Vagina (tissue), 2 donors: ENCODE data around the gene XAF1.

Experiments used
- CTCF ChIP-seq, 3 experiments: fragments of 450-650 bp in 2 of 3; fragments of 200-600 bp in 1 of 3; sonication (generic) in 1 of 3; IDR thresholded peaks; one replicate each; pipeline ENCODE4 v1.5.1; 2017 to 2019; ENCODE audit warnings: antibody characterized with exemption in 3 of 3, mild to moderate bottlenecking in 2 of 3, moderate library complexity in 2 of 3
- POLR2A ChIP-seq, 2 donors: fragments of 450-650 bp; IDR thresholded peaks; one replicate each; pipeline ENCODE4 v1.6.1; 2017; ENCODE audit warnings: antibody characterized with exemption in 2 of 2, mild to moderate bottlenecking in 2 of 2, moderate library complexity in 2 of 2
- POLR2AphosphoS5 ChIP-seq, 2 donors: sonication (generic); formaldehyde crosslinking; IDR thresholded peaks; one replicate each; pipeline ENCODE4 v1.9.0; 2017; ENCODE audit warnings: antibody characterized with exemption in 2 of 2, mild to moderate bottlenecking in 2 of 2, low read depth in 1 of 2; ENCODE audit not compliant: insufficient read depth in 1 of 2

- TF ChIP-seq CTCF (IDR thresholded peaks at IDR 0.05), result no peak
- no peak for TF ChIP-seq POLR2AphosphoS5 (IDR thresholded peaks at IDR 0.05; ENCODE audit: insufficient read depth in 1 of 2, low read depth in 1 of 2)
- TF ChIP-seq POLR2A (IDR thresholded peaks at IDR 0.05), result no peak
Observed at GRCh38 chr17:6815775-6816174, 59.9 kb downstream of the XAF1 start.
